ENCODE results near the gene KPNA4.

Gene KPNA4

GRCh38 chr3:160475884-160476283 is 89.5 kb downstream of the KPNA4 start:
- peaks cover 8% of the 10 kb centered on the region; the same call in 1 of the 2 replicates for H3K4me1 ChIP-seq (ENCODE audit: control insufficient read depth, low read length)
- H3F3A ChIP-seq (ENCODE audit: control insufficient read depth, insufficient read depth) = no peaks in the 10 kb centered on the region
- no peaks in the 10 kb centered on the region for H3K9me2 ChIP-seq (replicated peaks; ENCODE audit: control insufficient read depth, low read length)
- TF ChIP-seq EZH2phosphoT487 (IDR thresholded peaks at IDR 0.05; ENCODE audit: borderline replicate concordance, low read length) = no peak
- no peak for TF ChIP-seq CTCF (IDR thresholded peaks at IDR 0.05; ENCODE audit: low read depth, low read length, poor library complexity, severe bottlenecking)
- H3K27ac ChIP-seq (ENCODE audit: low read depth, low read length) = no peak overlapping the region
- H3K9me3 ChIP-seq (ENCODE audit: control insufficient read depth, insufficient read depth, low read length) = peaks cover 11% of the 10 kb centered on the region
- H3K4me3 ChIP-seq (ENCODE audit: low read length) = no peak overlapping the region
- H3K79me2 ChIP-seq (ENCODE audit: control insufficient read depth, low read length) = no peaks in the 10 kb centered on the region
- H3K4me2 ChIP-seq (ENCODE audit: low read length) = no peak overlapping the region
- no peaks in the 10 kb centered on the region for H3K36me3 ChIP-seq (ENCODE audit: control insufficient read depth, low read length)
- H3K27me3 ChIP-seq (ENCODE audit: control insufficient read depth, low read length) = no peaks in the 10 kb centered on the region
- no peaks in the 10 kb centered on the region for H4K20me1 ChIP-seq (ENCODE audit: control insufficient read depth, insufficient read depth, low read depth, low read length)

GRCh38 chr3:160475153-160475552 is 90.2 kb downstream of the KPNA4 start:
- H3F3A ChIP-seq (ENCODE audit: control insufficient read depth, insufficient read depth) = no peaks in the 10 kb centered on the region
- H3K4me3 ChIP-seq (ENCODE audit: low read length) = no peak overlapping the region
- H3K4me1 ChIP-seq (ENCODE audit: control insufficient read depth, low read length) = peaks cover 8% of the 10 kb centered on the region; the same call in 1 of the 2 replicates
- no peak overlapping the region for H3K4me2 ChIP-seq (ENCODE audit: low read length)
- H3K27me3 ChIP-seq (ENCODE audit: control insufficient read depth, low read length) = no peaks in the 10 kb centered on the region
- TF ChIP-seq EZH2phosphoT487 (IDR thresholded peaks at IDR 0.05; ENCODE audit: borderline replicate concordance, low read length) (no peak), CTCF (IDR thresholded peaks at IDR 0.05; ENCODE audit: low read depth, low read length, poor library complexity, severe bottlenecking) (no peak)
- no peaks in the 10 kb centered on the region for H3K36me3 ChIP-seq (ENCODE audit: control insufficient read depth, low read length)
- no peak overlapping the region for H3K27ac ChIP-seq (ENCODE audit: low read depth, low read length)
- no peaks in the 10 kb centered on the region for H3K79me2 ChIP-seq (ENCODE audit: control insufficient read depth, low read length)
- H4K20me1 ChIP-seq (ENCODE audit: control insufficient read depth, insufficient read depth, low read depth, low read length) = no peaks in the 10 kb centered on the region
- peaks cover 19% of the 10 kb centered on the region for H3K9me3 ChIP-seq (ENCODE audit: control insufficient read depth, insufficient read depth, low read length)
- H3K9me2 ChIP-seq (replicated peaks; ENCODE audit: control insufficient read depth, low read length) = no peaks in the 10 kb centered on the region

GRCh38 chr3:160474416-160474838 is 90.9 kb downstream of the KPNA4 start:
- Histone ChIP-seq H3K4me2 (ENCODE audit: low read length) (no peak overlapping the region), H3K27ac (ENCODE audit: low read depth, low read length) (no peak overlapping the region)

More at GRCh38 chr3:160474416-160474838, 90.9 kb downstream of the KPNA4 start:
- TF ChIP-seq EZH2phosphoT487 (IDR thresholded peaks at IDR 0.05; ENCODE audit: borderline replicate concordance, low read length) (no peak), CTCF (IDR thresholded peaks at IDR 0.05; ENCODE audit: low read depth, low read length, poor library complexity, severe bottlenecking) (no peak)
- Histone ChIP-seq H3K27me3 (ENCODE audit: control insufficient read depth, low read length) (no peaks in the 10 kb centered on the region), H3F3A (ENCODE audit: control insufficient read depth, insufficient read depth) (no peaks in the 10 kb centered on the region), H3K79me2 (ENCODE audit: control insufficient read depth, low read length) (no peaks in the 10 kb centered on the region), H3K4me1 (ENCODE audit: control insufficient read depth, low read length) (peaks cover 8% of the 10 kb centered on the region; the same call in 1 of the 2 replicates), H4K20me1 (ENCODE audit: control insufficient read depth, insufficient read depth, low read depth, low read length) (no peaks in the 10 kb centered on the region), H3K36me3 (ENCODE audit: control insufficient read depth, low read length) (no peaks in the 10 kb centered on the region), H3K4me3 (ENCODE audit: low read length) (no peak overlapping the region), H3K9me3 (ENCODE audit: control insufficient read depth, insufficient read depth, low read length) (peaks cover 25% of the 10 kb centered on the region), H3K9me2 (replicated peaks; ENCODE audit: control insufficient read depth, low read length) (no peaks in the 10 kb centered on the region)
